ENCODE data around the gene ACVRL1.

ACVRL1 gene

DNA sequence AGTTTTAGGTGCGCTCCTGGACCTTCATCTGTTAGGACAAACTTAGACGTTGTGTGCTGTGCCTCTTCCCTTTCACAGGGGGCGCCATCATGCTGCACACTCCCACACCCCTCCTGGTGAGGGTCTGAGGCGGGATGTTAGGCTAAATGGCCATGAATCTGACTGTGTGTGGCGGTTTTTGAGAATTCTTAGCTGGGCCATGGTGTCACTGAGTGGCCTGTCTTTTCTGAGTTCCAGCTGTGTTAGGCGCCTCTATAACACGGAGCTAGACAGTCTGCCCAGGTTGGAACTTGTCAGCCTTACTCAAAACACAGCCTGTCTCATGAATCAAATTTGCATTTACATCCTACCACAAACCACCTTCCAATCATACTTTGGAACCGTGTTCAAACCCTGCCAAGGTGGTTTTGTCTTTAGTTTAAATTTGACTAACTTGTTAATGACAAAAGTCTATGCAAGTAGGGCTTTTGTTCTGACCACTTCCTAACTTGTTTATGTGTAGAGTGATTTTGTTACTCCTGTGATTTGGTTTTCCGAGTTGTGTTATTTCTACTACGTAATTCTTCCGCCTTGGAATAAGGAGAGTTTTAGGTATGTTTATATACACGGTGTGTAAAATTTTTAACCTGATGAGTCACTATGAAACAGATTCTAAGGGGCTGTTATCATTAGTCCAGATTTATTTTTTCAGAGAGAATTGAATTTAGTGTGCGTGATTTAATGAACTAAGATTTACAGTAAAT, 63.8 kb downstream of the ACVRL1 start:
- no peak for DNase-seq

DNA sequence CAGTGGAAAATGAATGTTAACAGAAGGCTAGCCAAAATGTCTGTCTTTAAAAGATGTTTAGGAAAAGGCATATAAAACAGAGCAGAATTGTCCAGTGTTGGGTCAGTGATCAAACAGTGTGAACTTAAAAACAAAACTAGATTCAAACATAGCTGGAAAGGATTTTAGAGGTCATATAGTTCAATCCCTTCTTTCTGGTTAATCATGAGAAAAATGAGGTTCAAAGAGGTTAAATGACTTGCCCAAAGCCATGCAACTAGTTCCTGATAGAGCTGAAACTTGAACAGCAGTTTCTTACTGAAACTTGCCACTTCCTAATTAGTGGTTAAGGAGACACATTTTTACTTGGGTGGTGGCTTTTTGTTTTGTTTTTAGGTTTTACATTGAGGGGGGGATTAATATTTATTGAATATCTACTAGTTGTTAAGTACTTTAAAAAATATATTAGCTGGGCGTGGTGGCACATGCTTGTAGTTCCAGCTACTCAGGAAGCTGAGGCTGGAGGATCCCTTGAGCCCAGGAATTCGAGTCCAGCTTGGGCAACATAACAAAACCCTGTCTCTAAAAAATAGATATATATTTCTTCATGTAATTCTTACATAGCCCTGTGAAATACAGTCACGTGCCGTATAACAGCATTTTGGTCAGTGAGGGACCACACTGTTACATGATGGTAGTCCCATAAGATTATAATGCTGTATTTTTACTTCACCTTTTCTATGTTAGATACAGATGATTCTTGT, 64.5 kb downstream of the ACVRL1 start:
- no peak for DNase-seq

DNA sequence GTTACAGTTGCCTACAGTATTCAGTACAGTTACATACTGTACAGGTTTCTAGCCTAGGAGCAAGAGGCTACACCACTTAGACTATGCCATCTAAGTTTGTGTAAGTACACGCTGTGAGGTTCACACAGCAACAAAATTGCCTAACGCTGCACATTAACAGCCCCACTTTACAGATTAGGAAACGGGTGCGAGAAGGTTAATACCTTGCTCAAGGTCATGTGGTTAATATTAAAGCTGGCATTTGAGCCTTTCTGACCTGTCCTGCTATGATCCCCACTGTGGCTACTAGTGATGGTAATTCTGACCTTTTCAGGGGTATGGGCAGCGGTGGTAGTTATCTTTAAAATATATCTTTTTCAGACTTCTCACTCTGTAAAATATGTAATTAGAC, 65.1 kb downstream of the ACVRL1 start:
- DNase-seq = no peak

DNA sequence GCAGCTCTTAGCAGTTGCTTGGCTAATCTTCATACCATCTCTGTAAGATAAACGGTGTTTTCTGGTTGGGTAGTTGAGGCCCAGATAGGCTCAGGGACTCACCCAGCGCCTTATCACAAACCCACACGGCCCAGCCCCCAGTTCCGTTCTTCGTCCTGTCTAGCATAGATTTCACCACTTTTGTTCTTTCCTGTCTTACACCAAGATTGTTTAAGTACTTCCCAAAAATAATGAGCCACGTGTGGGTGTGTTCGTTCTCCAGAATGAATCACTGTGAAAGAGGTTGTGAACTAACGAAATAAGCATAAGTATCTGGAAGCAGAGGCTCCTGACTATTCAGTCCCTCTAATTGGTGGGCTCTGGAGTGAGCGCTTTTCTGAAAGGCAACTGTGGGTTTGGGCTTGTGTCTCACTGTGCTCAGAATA, 65.6 kb downstream of the ACVRL1 start:
- DNase-seq = no peak

Measured in NCI-H446 treated with DMSO at 0.1 percent for 48 hours (cell line).